Smooth muscle cell (in vitro differentiated cells): ENCODE data around the gene SDHB. TPM values are rescaled to one million over a fixed set of nuclear protein-coding genes. Genes with fewer than 3 reads are reported as not detected.

Source experiments
- DNase-seq: peaks from one replicate; lab custom pipeline; 2025; ENCODE audit not compliant: unreplicated experiment; lab: John Stamatoyannopoulos, UW
- H2AFZ ChIP-seq: fragments of 200-600 bp; sonication (generic); 2 replicates; pipeline ENCODE4 v1.6.0; 2016; ENCODE audit warnings: antibody characterized with exemption, low read depth, mild to moderate bottlenecking
- H3F3A ChIP-seq: fragments of 200-600 bp; sonication (generic); 2 replicates; pipeline ENCODE4 v1.6.0; 2017; ENCODE audit warnings: antibody characterized with exemption, low read depth
- H3K27ac ChIP-seq: fragments of 200-600 bp; sonication (generic); 2 replicates; pipeline ENCODE4 v1.5.1; 2016; ENCODE audit warnings: low read depth, mild to moderate bottlenecking
- H3K27me3 ChIP-seq: fragments of 200-600 bp; sonication (generic); 2 replicates; pipeline ENCODE4 v1.6.1; 2016; ENCODE audit warnings: low read depth, mild to moderate bottlenecking
- H3K36me3 ChIP-seq: fragments of 200-600 bp; sonication (generic); 2 replicates; pipeline ENCODE4 v1.5.1; 2016; ENCODE audit warnings: low read depth
- H3K4me1 ChIP-seq: fragments of 200-600 bp; sonication (generic); 2 replicates; pipeline ENCODE4 v1.5.1; 2016; ENCODE audit warnings: low read depth
- H3K4me2 ChIP-seq: fragments of 200-600 bp; sonication (generic); 2 replicates; pipeline ENCODE4 v1.6.0; 2016; ENCODE audit warnings: mild to moderate bottlenecking
- H3K4me3 ChIP-seq: fragments of 200-600 bp; sonication (generic); 2 replicates; pipeline ENCODE4 v1.5.1; 2016; ENCODE audit warnings: mild to moderate bottlenecking
- H3K79me2 ChIP-seq: fragments of 200-600 bp; sonication (generic); 2 replicates; pipeline ENCODE4 v1.6.0; 2016; ENCODE audit warnings: low read depth, mild to moderate bottlenecking
- H3K9ac ChIP-seq: fragments of 200-600 bp; sonication (generic); 2 replicates; pipeline ENCODE4 v1.6.0; 2016; ENCODE audit warnings: low read depth
- H3K9me3 ChIP-seq: fragments of 200-600 bp; sonication (generic); replicated peaks from 2 replicates; pipeline ENCODE4 v1.5.1; 2016; ENCODE audit warnings: low read depth
- H4K20me1 ChIP-seq: fragments of 200-600 bp; sonication (generic); 2 replicates; pipeline ENCODE4 v1.6.0; 2016; ENCODE audit warnings: low read depth
- WGBS: methylation state at CpG from one replicate; pipeline ENCODE4 v1.1.7; 2016; ENCODE audit warnings: low lambda C conversion rate; 5-methylcytosine and 5-hydroxymethylcytosine counted together
- polyA plus RNA-seq: library from polyadenylated mRNA; unstranded; fragments of >200 nt; fragmentation: Nextera tagmentation; extraction: Ambion mirVana; gene quantifications from 2 replicates; pipeline ENCODE4 v1.2.1, GENCODE V29; 2016
- total RNA-seq: library from RNA; depleted of rRNA; stranded (reverse); fragments of >200 nt; gene quantifications from 2 replicates; pipeline ENCODE4 v1.2.3, GENCODE V29; 2014
- TF ChIP-seq, protein P1 (sequence below): fragments of 200-600 bp; sonication (generic); IDR thresholded peaks from 2 replicates; pipeline ENCODE4 v1.5.1; 2017; ENCODE audit warnings: borderline replicate concordance, mild to moderate bottlenecking, antibody characterized with exemption; ENCODE audit not compliant: insufficient read depth, poor library complexity, severe bottlenecking

Gene SDHB
- total and polyA plus RNA-seq, 2 experiments from 2014 or later, result 123 to 174 TPM

DNA sequence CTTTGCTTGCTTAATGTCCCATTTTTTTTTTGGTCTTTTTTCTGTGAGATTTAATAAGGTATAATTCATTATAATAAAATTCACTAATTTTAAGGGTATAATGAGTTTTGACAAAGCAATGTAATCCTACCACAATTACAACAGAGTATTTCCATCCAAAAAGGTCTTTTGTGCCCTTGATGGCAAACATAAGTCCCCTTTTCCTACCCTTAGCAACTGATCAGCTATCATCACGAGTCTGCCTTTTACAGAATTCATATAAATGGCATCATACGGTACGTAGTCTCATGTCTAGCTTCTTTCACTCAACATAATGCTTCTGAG is 7.5 kb downstream of the SDHB start:
- no peaks in the 10 kb centered on the region for H3K9me3 ChIP-seq
- H3K4me3 ChIP-seq, result no peak overlapping the region
- H3K79me2 ChIP-seq, result peaks cover 67% of the 10 kb centered on the region
- no peak overlapping the region for H3K9ac ChIP-seq
- H4K20me1 ChIP-seq, result peaks cover 49% of the 10 kb centered on the region
- H3K4me2 ChIP-seq, result no peak overlapping the region
- no peak overlapping the region for H2AFZ ChIP-seq
- no peaks in the 10 kb centered on the region for H3K27me3 ChIP-seq
- no peaks in the 10 kb centered on the region for H3K4me1 ChIP-seq
- TF ChIP-seq, protein P1, sequence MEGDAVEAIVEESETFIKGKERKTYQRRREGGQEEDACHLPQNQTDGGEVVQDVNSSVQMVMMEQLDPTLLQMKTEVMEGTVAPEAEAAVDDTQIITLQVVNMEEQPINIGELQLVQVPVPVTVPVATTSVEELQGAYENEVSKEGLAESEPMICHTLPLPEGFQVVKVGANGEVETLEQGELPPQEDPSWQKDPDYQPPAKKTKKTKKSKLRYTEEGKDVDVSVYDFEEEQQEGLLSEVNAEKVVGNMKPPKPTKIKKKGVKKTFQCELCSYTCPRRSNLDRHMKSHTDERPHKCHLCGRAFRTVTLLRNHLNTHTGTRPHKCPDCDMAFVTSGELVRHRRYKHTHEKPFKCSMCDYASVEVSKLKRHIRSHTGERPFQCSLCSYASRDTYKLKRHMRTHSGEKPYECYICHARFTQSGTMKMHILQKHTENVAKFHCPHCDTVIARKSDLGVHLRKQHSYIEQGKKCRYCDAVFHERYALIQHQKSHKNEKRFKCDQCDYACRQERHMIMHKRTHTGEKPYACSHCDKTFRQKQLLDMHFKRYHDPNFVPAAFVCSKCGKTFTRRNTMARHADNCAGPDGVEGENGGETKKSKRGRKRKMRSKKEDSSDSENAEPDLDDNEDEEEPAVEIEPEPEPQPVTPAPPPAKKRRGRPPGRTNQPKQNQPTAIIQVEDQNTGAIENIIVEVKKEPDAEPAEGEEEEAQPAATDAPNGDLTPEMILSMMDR, result no peak
- no peak overlapping the region for H3K27ac ChIP-seq
- H3F3A ChIP-seq, result no peaks in the 10 kb centered on the region
- no peak for DNase-seq
- peaks cover 16% of the 10 kb centered on the region for H3K36me3 ChIP-seq
- 82% methylated on average over 3 of the region's 3 CpGs for WGBS

DNA sequence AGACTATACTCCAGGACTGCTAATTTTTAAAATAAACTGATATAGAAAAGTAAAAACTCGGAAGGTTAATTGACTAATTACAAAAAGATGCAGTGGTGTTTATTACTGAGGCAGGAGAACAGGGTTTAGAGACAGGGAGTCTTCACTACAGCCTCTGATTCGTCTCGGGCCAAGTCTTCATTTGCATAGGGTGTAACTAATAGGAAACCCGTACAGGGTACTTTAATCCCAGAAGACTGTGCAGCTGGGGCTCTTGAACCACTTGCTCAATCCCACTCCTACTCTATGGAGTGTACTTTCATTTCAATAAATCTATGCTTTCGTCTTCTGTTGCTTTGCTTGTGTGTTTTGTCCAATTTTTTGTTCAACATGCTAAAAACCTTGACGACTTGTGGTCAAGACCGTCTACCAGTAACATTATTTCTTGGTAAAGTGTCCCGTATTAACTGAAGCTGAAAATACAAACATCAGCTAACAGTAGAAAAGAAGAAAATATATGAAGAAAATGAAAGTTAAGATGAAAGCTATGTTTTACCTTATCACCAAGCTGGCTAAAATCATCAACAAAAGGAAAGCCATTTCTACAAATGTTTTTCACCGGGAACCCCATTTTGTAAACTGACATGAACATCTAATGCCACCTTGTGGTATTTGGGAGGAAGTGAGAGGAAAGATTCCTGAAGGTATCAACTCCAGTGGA is 8.0 kb downstream of the SDHB start:
- H3K4me2 ChIP-seq, result no peak overlapping the region
- no peak overlapping the region for H3K27ac ChIP-seq
- H3K36me3 ChIP-seq, result peaks cover 16% of the 10 kb centered on the region
- H3K9me3 ChIP-seq, result no peaks in the 10 kb centered on the region
- peaks cover 65% of the 10 kb centered on the region for H3K79me2 ChIP-seq
- H3K9ac ChIP-seq, result no peak overlapping the region
- H3K27me3 ChIP-seq, result no peaks in the 10 kb centered on the region
- DNase-seq, result no peak
- no peaks in the 10 kb centered on the region for H3F3A ChIP-seq
- H3K4me3 ChIP-seq, result no peak overlapping the region
- no peaks in the 10 kb centered on the region for H3K4me1 ChIP-seq
- TF ChIP-seq, protein P1, result peak; percentile 63
- peaks cover 54% of the 10 kb centered on the region for H4K20me1 ChIP-seq
- no peak overlapping the region for H2AFZ ChIP-seq
- 69% methylated on average over 9 of the region's 9 CpGs for WGBS

DNA sequence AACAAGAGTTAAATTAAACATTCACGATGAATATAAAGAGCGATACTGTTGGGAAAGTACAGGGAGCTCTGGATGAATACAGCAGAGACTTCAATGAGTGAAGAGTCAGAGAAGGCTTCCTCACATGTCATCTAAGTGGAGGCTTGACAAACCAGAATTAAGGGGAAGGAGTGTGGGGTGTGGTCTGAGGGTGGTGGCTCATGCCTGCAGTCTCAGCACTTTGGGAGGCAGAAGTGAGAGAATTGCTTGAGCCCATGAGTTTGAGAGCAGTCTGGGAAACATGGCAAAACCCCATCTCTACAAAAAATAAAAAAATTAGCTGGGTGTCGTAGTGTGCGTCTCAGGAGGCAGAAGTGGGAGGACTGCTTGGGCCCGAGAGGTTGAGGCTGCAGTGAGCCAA is 8.7 kb downstream of the SDHB start:
- H3K36me3 ChIP-seq, result peaks cover 21% of the 10 kb centered on the region
- H4K20me1 ChIP-seq, result peaks cover 60% of the 10 kb centered on the region
- peaks cover 59% of the 10 kb centered on the region for H3K79me2 ChIP-seq
- no peaks in the 10 kb centered on the region for H3F3A ChIP-seq
- 88% methylated on average over 5 of the region's 5 CpGs for WGBS
- H3K4me2 ChIP-seq, result no peak overlapping the region
- TF ChIP-seq, protein P1, result no peak
- H3K9me3 ChIP-seq, result no peaks in the 10 kb centered on the region
- H3K27me3 ChIP-seq, result no peaks in the 10 kb centered on the region
- H3K4me3 ChIP-seq, result no peak overlapping the region
- no peaks in the 10 kb centered on the region for H3K4me1 ChIP-seq
- no peak for DNase-seq
- H2AFZ ChIP-seq, result no peak overlapping the region
- H3K9ac ChIP-seq, result no peak overlapping the region
- no peak overlapping the region for H3K27ac ChIP-seq

DNA sequence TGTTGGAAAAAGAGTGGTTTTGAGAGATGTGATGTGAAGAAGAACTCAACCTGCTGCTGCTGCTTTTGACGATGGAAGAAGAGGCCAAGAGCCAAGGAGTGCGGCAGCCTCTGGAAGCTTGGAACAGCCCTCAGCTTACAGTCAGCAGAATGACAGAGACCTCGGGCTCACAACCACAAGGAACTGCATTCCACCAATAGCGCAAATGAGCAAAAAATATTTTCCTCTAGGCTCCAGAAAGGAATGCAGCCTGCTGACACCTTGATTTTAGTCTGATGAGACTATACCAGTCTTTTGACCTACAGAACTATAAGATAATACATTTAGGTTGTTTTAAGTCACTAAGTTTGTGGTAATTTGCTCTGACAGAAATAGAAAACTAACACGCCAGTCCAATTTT is 10.2 kb downstream of the SDHB start:
- no peaks in the 10 kb centered on the region for H3K4me1 ChIP-seq
- H3F3A ChIP-seq, result no peaks in the 10 kb centered on the region
- no peak overlapping the region for H3K27ac ChIP-seq
- peaks cover 55% of the 10 kb centered on the region for H3K79me2 ChIP-seq
- H2AFZ ChIP-seq, result no peak overlapping the region
- peaks cover 26% of the 10 kb centered on the region for H3K36me3 ChIP-seq
- no peaks in the 10 kb centered on the region for H3K27me3 ChIP-seq
- 93% methylated on average over 5 of the region's 5 CpGs for WGBS
- H4K20me1 ChIP-seq, result peaks cover 59% of the 10 kb centered on the region
- DNase-seq, result no peak
- no peak overlapping the region for H3K4me3 ChIP-seq
- H3K9me3 ChIP-seq, result no peaks in the 10 kb centered on the region
- TF ChIP-seq, protein P1, result no peak
- H3K9ac ChIP-seq, result no peak overlapping the region
- no peak overlapping the region for H3K4me2 ChIP-seq
